H1 (cell line): ENCODE data around the gene ADAMTS6. TPM values are rescaled to one million over a fixed set of nuclear protein-coding genes. Genes with fewer than 3 reads are reported as not detected.

Experiments used
- CTCF ChIA-PET: fragments of 300-600 bp; sonication (Branson Sonifier 250); formaldehyde crosslinking; loops from one replicate; lab custom pipeline; 2021; ENCODE audit not compliant: partially characterized antibody; lab: Charles Lee
- POLR2A ChIA-PET: fragments of 300-600 bp; sonication (Branson Sonifier 250); formaldehyde crosslinking; loops from one replicate; lab custom pipeline; 2021; ENCODE audit warnings: inconsistent platforms; ENCODE audit not compliant: partially characterized antibody; lab: Charles Lee
- DNase-seq, 2 experiments: peaks; one replicate each; pipeline versions ENCODE4 v3.0.0 to v3.0.0-alpha.2; 2010 to 2022; ENCODE audit warnings: low spot score in 2 of 2, low read depth in 1 of 2, mixed read lengths in 1 of 2
- FAIRE-seq: peaks from 2 replicates; lab custom pipeline; 2011; peaks lifted over from hg19 to GRCh38; lab: Jason Lieb, UNC
- H2AFZ ChIP-seq: 2 replicates; pipeline ENCODE4 v1.8.1; 2012; ENCODE audit warnings: low read length, inconsistent platforms
- H2AK5ac ChIP-seq: 2 replicates; pipeline ENCODE4 v1.6.1; 2013; ENCODE audit warnings: low read depth, low read length
- H2BK120ac ChIP-seq: replicated peaks from 2 replicates; pipeline ENCODE3; 2013; ENCODE audit warnings: low read depth, low read length, inconsistent platforms
- H2BK12ac ChIP-seq: 2 replicates; pipeline ENCODE4 v1.6.1; 2013; ENCODE audit warnings: low read depth, low read length
- H2BK15ac ChIP-seq: 2 replicates; pipeline ENCODE4 v1.6.1; 2013; ENCODE audit warnings: low read length
- H2BK20ac ChIP-seq: 2 replicates; pipeline ENCODE4 v1.6.1; 2013; ENCODE audit warnings: low read length
- H2BK5ac ChIP-seq: 2 replicates; pipeline ENCODE4 v1.6.1; 2013; ENCODE audit warnings: low read depth, low read length
- H3K14ac ChIP-seq: 2 replicates; pipeline ENCODE4 v1.6.1; 2013; ENCODE audit warnings: inconsistent platforms; ENCODE audit not compliant: insufficient read length
- H3K18ac ChIP-seq: 2 replicates; pipeline ENCODE4 v1.6.1; 2013; ENCODE audit warnings: low read length; ENCODE audit errors: extremely low read depth
- H3K23ac ChIP-seq: 2 replicates; pipeline ENCODE4 v1.6.1; 2013; ENCODE audit warnings: inconsistent platforms; ENCODE audit not compliant: insufficient read length
- H3K23me2 ChIP-seq: 2 replicates; pipeline ENCODE4 v1.6.1; 2013; ENCODE audit warnings: low read depth, low read length
- H3K27ac ChIP-seq: 2 replicates; pipeline ENCODE4 v1.6.1; 2011; ENCODE audit warnings: low read depth, low read length, inconsistent platforms
- H3K27me3 ChIP-seq, 4 experiments: replicated peaks in 1 of 4; 1 replicate in 1 of 4; 2 replicates in 3 of 4; pipeline versions ENCODE4 v1.6.1 to v1.8.1; 2011 to 2013; ENCODE audit warnings: low read length in 3 of 4, mild to moderate bottlenecking in 3 of 4, inconsistent platforms in 2 of 4, mixed read lengths in 2 of 4, moderate library complexity in 1 of 4; ENCODE audit not compliant: control insufficient read depth in 3 of 4, insufficient read depth in 3 of 4; ENCODE audit errors: extremely low read depth in 1 of 4
- H3K36me3 ChIP-seq, 4 experiments: 2 replicates each; pipeline versions ENCODE4 v1.6.1 to v1.8.1; 2011 to 2013; ENCODE audit warnings: mild to moderate bottlenecking in 4 of 4, low read length in 3 of 4, moderate library complexity in 2 of 4, control low read depth in 1 of 4, inconsistent platforms in 1 of 4; ENCODE audit not compliant: insufficient read depth in 4 of 4, control insufficient read depth in 2 of 4
- H3K4ac ChIP-seq: replicated peaks from 2 replicates; pipeline ENCODE3; 2013; ENCODE audit warnings: low read length, low read depth, mixed read lengths, inconsistent platforms; ENCODE audit not compliant: insufficient read length
- H3K4me1 ChIP-seq, 4 experiments: replicated peaks in 1 of 4; 1 replicate in 1 of 4; 2 replicates in 3 of 4; pipeline versions ENCODE4 v1.6.1 to v1.8.1; 2011 to 2013; ENCODE audit warnings: low read length in 3 of 4, inconsistent platforms in 2 of 4, mixed read lengths in 1 of 4; ENCODE audit not compliant: insufficient read depth in 4 of 4, control insufficient read depth in 3 of 4
- H3K4me2 ChIP-seq, 2 experiments: 2 replicates each; pipeline versions ENCODE4 v1.6.1 to v1.8.1; 2011 to 2013; ENCODE audit warnings: low read depth in 2 of 2, low read length in 2 of 2, control low read depth in 1 of 2, inconsistent platforms in 1 of 2, mild to moderate bottlenecking in 1 of 2; ENCODE audit not compliant: insufficient read depth in 1 of 2
- H3K4me3 ChIP-seq, 4 experiments: fragments of 200-600, 300-600 bp in 1 of 4; sonication (generic), shearing (Covaris generic), sonication (Bioruptor Twin) in 1 of 4; 2 replicates each; pipeline versions ENCODE4 v1.5.1 to v1.8.1; 2011 to 2016; ENCODE audit warnings: low read length in 4 of 4, low read depth in 3 of 4, control low read depth in 2 of 4, inconsistent platforms in 2 of 4, mild to moderate bottlenecking in 2 of 4, mixed read lengths in 1 of 4, moderate library complexity in 1 of 4; ENCODE audit not compliant: insufficient read depth in 2 of 4; ENCODE audit errors: extremely low read depth in 1 of 4
- H3K56ac ChIP-seq: replicated peaks from 2 replicates; pipeline ENCODE3; 2013; ENCODE audit warnings: low read depth, mild to moderate bottlenecking, mixed read lengths, low read length, inconsistent platforms; ENCODE audit not compliant: insufficient read length
- H3K79me1 ChIP-seq: 2 replicates; pipeline ENCODE4 v1.6.1; 2013; ENCODE audit warnings: low read depth, low read length, control low read depth
- H3K79me2 ChIP-seq, 2 experiments: 2 replicates each; pipeline versions ENCODE4 v1.6.1 to v1.8.1; 2012 to 2013; ENCODE audit warnings: low read length in 2 of 2, mild to moderate bottlenecking in 2 of 2, inconsistent platforms in 1 of 2; ENCODE audit not compliant: insufficient read depth in 2 of 2, control insufficient read depth in 1 of 2
- H3K9ac ChIP-seq, 4 experiments: replicated peaks in 1 of 4; 1 replicate in 1 of 4; 2 replicates in 3 of 4; pipeline versions ENCODE4 v1.6.1 to v1.8.1; 2011 to 2013; ENCODE audit warnings: low read depth in 3 of 4, low read length in 3 of 4, control low read depth in 2 of 4, mild to moderate bottlenecking in 2 of 4, moderate library complexity in 2 of 4, inconsistent platforms in 1 of 4; ENCODE audit errors: extremely low read depth in 1 of 4
- H3K9me3 ChIP-seq, 2 experiments: 2 replicates each; pipeline versions ENCODE4 v1.6.1 to v1.8.1; 2012 to 2013; ENCODE audit warnings: mild to moderate bottlenecking in 2 of 2, moderate library complexity in 2 of 2, control low read depth in 1 of 2, inconsistent platforms in 1 of 2, low read depth in 1 of 2, low read length in 1 of 2, mixed read lengths in 1 of 2; ENCODE audit not compliant: insufficient read depth in 2 of 2
- H4K20me1 ChIP-seq, 2 experiments: replicated peaks in 1 of 2; 2 replicates each; pipeline versions ENCODE3 to v1.8.1; 2011 to 2013; ENCODE audit warnings: inconsistent platforms in 2 of 2, low read length in 2 of 2, mild to moderate bottlenecking in 1 of 2; ENCODE audit not compliant: insufficient read depth in 2 of 2, control insufficient read depth in 1 of 2
- H4K5ac ChIP-seq: 2 replicates; pipeline ENCODE4 v1.6.1; 2013; ENCODE audit warnings: low read length, low read depth, mixed read lengths, inconsistent platforms; ENCODE audit not compliant: insufficient read length
- H4K8ac ChIP-seq: 2 replicates; pipeline ENCODE4 v1.8.0; 2013; ENCODE audit warnings: mild to moderate bottlenecking, moderate library complexity, low read length, inconsistent platforms; ENCODE audit not compliant: insufficient read depth; ENCODE audit errors: extremely low read depth
- H4K91ac ChIP-seq: replicated peaks from 2 replicates; pipeline ENCODE3; 2013; ENCODE audit warnings: low read length, mixed read lengths, inconsistent platforms; ENCODE audit not compliant: insufficient read length
- BRCA1 ChIP-seq: IDR thresholded peaks from 2 replicates; pipeline ENCODE4 v1.6.1; 2012; ENCODE audit warnings: low read depth, low read length, improper control_type of control experiment
- CBX5 ChIP-seq: fragments of 300-800, 300-1000 bp; sonication (generic); IDR thresholded peaks from 2 replicates; pipeline ENCODE4 v1.7.1; 2016; ENCODE audit warnings: antibody characterized with exemption, low read length, low read depth
- CEBPB ChIP-seq: IDR thresholded peaks from 2 replicates; pipeline ENCODE4 v1.6.1; 2012; ENCODE audit warnings: low read depth, low read length
- KDM1A ChIP-seq: fragments of 200-600, 300-600 bp; sonication (generic); IDR thresholded peaks from 2 replicates; pipeline ENCODE4 v1.7.1; 2016; ENCODE audit warnings: mild to moderate bottlenecking, low read length, borderline replicate concordance
- MAFK ChIP-seq: IDR thresholded peaks from 2 replicates; pipeline ENCODE4 v1.6.1; 2012; ENCODE audit warnings: low read depth, mild to moderate bottlenecking, improper control_type of control experiment, low read length
- POLR2AphosphoS5 ChIP-seq: IDR thresholded peaks from 2 replicates; pipeline ENCODE4 v1.6.1; 2011; ENCODE audit warnings: low read depth, low read length
- RFX5 ChIP-seq: IDR thresholded peaks from 2 replicates; pipeline ENCODE4 v1.6.1; 2011; ENCODE audit warnings: low read depth, low read length, improper control_type of control experiment, borderline replicate concordance
- RNF2 ChIP-seq: fragments of 200-900, 300-1000 bp; sonication (generic); IDR thresholded peaks from 2 replicates; pipeline ENCODE4 v1.7.1; 2016; ENCODE audit warnings: borderline replicate concordance, low read depth, mild to moderate bottlenecking, antibody characterized with exemption, low read length; ENCODE audit not compliant: poor library complexity, severe bottlenecking; ENCODE audit errors: missing control alignments
- SP2 ChIP-seq: IDR thresholded peaks from 2 replicates; pipeline ENCODE4 v1.6.1; 2012; ENCODE audit warnings: mild to moderate bottlenecking, low read length, inconsistent platforms
- SUZ12 ChIP-seq: fragments of 200-600 bp; sonication (generic); IDR thresholded peaks from 2 replicates; pipeline ENCODE4 v1.6.1; 2012; ENCODE audit warnings: mild to moderate bottlenecking, inconsistent platforms, low read length, moderate library complexity, mixed read lengths
- TBP ChIP-seq: IDR thresholded peaks from 2 replicates; pipeline ENCODE4 v1.6.1; 2011; ENCODE audit warnings: low read depth, low read length, improper control_type of control experiment
- WGBS, 2 experiments: shearing (Covaris generic) in 1 of 2; methylation state at CpG; one replicate each; pipeline versions ENCODE4 v1.1.6 to v1.1.7; 2013 to 2015; ENCODE audit warnings: low lambda C conversion rate in 2 of 2, mixed read lengths in 2 of 2, inconsistent platforms in 1 of 2, low coverage in 1 of 2, missing lambda C conversion rate in 1 of 2; ENCODE audit not compliant: insufficient replicate concordance in 2 of 2, insufficient coverage in 1 of 2, insufficient read length in 1 of 2; ENCODE audit errors: extremely low coverage in 1 of 2, missing lambda C conversion rate in 1 of 2; 5-methylcytosine and 5-hydroxymethylcytosine counted together
- polyA plus RNA-seq, 7 experiments: library from polyadenylated mRNA; depleted of rRNA in 3 of 7; stranded (reverse) in 5 of 7; unstranded in 2 of 7; fragments of >200 nt in 5 of 7; fragments of 200-250 nt in 2 of 7; gene quantifications; 1 replicate in 5 of 7; 2 replicates in 1 of 7; 4 replicates in 1 of 7; pipeline versions ENCODE4 v1.2.1 to v1.2.3, GENCODE V29; 2011 to 2013; ENCODE audit warnings: missing spikeins in 2 of 7, mixed read lengths in 2 of 7
- total RNA-seq: library from RNA; stranded (reverse); fragmentation: NEBNext Ultra II Directional; extraction: Animal tissue kit (Norgen Biotek cat#: 25700); gene quantifications from 2 replicates; pipeline ENCODE4 v1.2.1, GENCODE V29; 2021

Gene ADAMTS6
- total and polyA plus RNA-seq, 2 of the 8 experiments (the other 6 are each of a cell fraction or from before 2014, with no cell fraction given) = 0.74 to 2.4 TPM

GRCh38 chr5:65263321-65263720, 218.4 kb downstream of the ADAMTS6 start:
- H4K91ac ChIP-seq = no peak overlapping the region
- H2BK12ac ChIP-seq = no peak overlapping the region
- H2AFZ ChIP-seq = no peak overlapping the region
- no peaks in the 10 kb centered on the region for H3K79me1 ChIP-seq
- ChIA-PET CTCF (no interaction called here), POLR2A (no interaction called here)
- no peak overlapping the region for H2BK120ac ChIP-seq
- H3K79me2 ChIP-seq = no peaks in the 10 kb centered on the region
- peaks cover 2 to 25% (median 14%) of the 10 kb centered on the region in 4 experiments; a peak in 6 of 7 replicates for H3K4me1 ChIP-seq
- FAIRE-seq (no peak), DNase-seq (no peak)
- no peaks in the 10 kb centered on the region for H3K9me3 ChIP-seq
- no peak overlapping the region for H2BK15ac ChIP-seq
- H2AK5ac ChIP-seq = no peak overlapping the region
- no peak overlapping the region for H3K56ac ChIP-seq
- H3K18ac ChIP-seq = no peak overlapping the region
- peaks cover 2% of the 10 kb centered on the region; the same call in 1 of the 2 replicates for H3K23me2 ChIP-seq
- no peak overlapping the region for H3K27ac ChIP-seq
- H2BK20ac ChIP-seq = no peak overlapping the region
- no peak overlapping the region for H3K9ac ChIP-seq
- TF ChIP-seq BRCA1 = no peak
- no peak for TF ChIP-seq KDM1A
- no peak for TF ChIP-seq POLR2AphosphoS5
- no peak for TF ChIP-seq CEBPB
- TF ChIP-seq SP2 = no peak
- no peak for TF ChIP-seq TBP
- TF ChIP-seq MAFK = no peak
- TF ChIP-seq RFX5 = no peak
- TF ChIP-seq CBX5 = no peak
- TF ChIP-seq RNF2 = no peak
- TF ChIP-seq SUZ12 = no peak
- no peak overlapping the region for H3K14ac ChIP-seq
- H3K4me2 ChIP-seq = no peak overlapping the region; a peak in 1 of 4 replicates
- H4K8ac ChIP-seq = no peak overlapping the region
- H4K5ac ChIP-seq = no peak overlapping the region
- H3K23ac ChIP-seq = no peak overlapping the region
- H3K4me3 ChIP-seq = no peak overlapping the region
- 83% methylated on average over 3 of the region's 3 CpGs; no CpG with 5 or more reads in 1 of the 2 experiments for WGBS, 2 experiments
- no peaks in the 10 kb centered on the region for H4K20me1 ChIP-seq
- no peak overlapping the region for H2BK5ac ChIP-seq
- no peak overlapping the region for H3K4ac ChIP-seq
- H3K36me3 ChIP-seq = no peaks in the 10 kb centered on the region
- H3K27me3 ChIP-seq = no peaks in the 10 kb centered on the region
